ENCODE results near the gene KCNK3.

DNA sequence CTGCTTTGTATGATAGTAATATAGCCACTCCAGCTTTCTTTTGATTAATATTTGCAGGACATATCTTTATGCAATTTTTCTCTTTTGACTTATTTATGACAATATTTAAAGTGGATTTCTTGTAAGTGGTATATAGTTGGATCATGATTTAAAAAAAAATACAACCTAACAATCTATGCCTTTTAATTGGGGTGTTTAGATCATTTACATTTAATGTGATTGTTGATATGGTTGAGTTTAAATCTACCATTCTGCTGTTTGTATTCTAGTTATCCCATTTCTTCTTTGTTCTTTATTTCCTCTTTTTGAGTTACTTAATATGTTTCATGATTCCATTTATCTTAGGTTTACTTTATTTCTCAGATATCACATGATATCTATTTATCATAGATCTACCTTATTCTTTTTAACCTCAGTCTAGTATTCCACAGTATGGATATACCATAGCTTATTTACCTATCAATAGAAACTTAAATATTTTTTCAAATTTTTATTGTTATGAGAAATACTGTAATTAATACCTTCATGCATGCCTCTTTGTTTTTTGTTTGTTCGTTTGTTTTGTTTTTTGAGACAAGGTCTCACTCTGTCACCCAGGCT, 32.1 kb upstream of the KCNK3 start:
- TF ChIP-seq, protein P1, sequence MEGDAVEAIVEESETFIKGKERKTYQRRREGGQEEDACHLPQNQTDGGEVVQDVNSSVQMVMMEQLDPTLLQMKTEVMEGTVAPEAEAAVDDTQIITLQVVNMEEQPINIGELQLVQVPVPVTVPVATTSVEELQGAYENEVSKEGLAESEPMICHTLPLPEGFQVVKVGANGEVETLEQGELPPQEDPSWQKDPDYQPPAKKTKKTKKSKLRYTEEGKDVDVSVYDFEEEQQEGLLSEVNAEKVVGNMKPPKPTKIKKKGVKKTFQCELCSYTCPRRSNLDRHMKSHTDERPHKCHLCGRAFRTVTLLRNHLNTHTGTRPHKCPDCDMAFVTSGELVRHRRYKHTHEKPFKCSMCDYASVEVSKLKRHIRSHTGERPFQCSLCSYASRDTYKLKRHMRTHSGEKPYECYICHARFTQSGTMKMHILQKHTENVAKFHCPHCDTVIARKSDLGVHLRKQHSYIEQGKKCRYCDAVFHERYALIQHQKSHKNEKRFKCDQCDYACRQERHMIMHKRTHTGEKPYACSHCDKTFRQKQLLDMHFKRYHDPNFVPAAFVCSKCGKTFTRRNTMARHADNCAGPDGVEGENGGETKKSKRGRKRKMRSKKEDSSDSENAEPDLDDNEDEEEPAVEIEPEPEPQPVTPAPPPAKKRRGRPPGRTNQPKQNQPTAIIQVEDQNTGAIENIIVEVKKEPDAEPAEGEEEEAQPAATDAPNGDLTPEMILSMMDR (IDR thresholded peaks at IDR 0.05), result no peak
- TF ChIP-seq POLR2A (IDR thresholded peaks at IDR 0.05), result no peak
